ENCODE measurements around the gene NT5C1B.

Gene NT5C1B

DNA sequence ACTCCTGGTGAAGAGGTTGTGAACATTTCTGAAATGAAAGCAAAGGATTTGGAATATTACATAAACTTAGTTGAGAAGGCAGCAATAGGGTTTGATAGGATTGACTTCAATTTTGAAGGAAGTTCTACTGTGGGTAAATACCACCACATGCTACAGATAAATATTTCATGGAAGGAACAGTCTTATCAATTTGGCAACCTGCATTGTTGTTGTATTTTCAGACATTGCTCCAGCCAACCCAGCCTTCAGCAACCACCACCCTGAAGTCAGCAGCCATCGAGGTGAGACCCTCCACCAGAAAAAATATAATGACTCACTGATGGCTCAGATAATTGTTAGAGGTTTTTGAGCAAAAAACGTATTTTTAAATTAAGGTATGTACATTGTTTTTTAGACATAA, 38.9 kb downstream of the NT5C1B start:
- no peak for DNase-seq

GRCh38 chr2:18549083-18549482, 40.3 kb downstream of the NT5C1B start:
- DNase-seq: no peak

DNA sequence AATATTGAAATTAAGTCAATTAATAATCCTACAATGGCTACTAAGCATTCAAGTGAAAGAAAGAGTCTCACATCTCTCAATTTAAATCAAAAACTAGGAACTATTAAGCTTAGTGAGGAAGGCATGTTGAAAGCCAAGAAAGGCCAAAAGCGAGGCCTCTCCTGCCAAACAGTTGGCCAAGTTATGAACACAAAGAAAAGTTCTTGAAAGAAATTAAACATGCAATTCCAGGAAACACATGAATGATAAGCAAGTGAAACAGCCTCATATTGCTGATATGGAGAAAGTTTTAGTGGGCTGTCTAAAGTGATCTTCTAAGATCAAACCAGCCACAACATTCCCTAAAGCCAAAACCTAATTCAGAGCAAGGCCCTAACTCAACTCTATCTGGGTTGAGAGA, 40.7 kb downstream of the NT5C1B start:
- DNase-seq: no peak

DNA sequence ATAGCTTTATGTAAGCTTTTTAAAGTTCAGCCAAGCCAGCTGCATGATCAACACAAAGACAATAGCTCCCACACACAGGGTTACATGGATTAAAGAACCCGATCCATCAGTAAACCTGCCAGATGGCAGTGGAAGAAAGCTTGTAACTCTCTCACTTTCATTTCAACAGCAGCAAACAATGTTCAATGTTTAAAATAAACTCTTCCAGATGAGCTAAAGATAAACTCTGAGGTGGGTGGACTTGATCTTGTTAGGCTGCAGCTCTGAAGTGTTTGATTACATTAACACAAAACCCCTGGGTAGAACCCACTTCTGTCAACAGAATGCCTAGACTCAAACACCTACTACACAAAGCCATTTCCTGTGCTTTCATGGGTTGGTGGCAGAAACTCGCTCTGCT, 42.8 kb downstream of the NT5C1B start:
- DNase-seq: peak in 1 of 2 donors; percentile 2

DNA sequence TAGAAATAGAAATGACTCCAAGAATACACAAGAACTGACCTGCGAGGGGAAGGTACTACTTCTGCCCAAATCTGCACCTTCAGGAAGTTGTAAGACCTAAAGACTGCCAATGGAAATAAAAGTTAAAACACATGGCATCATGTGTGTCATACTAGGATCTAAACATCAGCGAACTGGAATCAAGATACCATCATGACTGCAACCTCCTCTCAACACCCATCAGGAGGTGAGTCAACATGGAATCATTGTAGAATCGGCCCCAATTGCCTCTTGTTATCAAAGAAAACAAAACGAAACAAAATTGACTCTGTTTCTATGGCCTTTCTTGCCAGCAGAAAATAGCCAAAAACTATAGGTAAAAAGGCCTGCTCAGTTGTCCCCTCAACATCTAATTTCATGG, 44.0 kb downstream of the NT5C1B start:
- no peak for DNase-seq

DNA sequence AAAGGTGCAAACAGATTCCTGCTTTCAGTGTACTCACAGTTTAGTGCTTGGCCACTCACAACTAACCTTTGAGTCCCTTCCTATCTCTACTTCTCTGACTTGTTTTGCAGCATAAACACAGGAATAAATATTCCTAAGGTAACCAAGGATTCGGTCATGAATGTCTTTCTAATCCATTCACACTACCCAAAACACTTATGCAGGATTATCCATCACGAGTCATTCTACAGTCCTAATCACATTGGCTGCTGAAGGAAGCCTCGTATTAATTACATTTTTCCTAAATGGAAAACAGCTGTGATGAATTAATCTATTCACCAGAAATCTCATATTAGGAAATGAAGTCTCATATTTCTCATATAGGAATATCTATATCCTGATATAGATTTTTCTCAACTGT, 45.2 kb downstream of the NT5C1B start:
- no peak for DNase-seq

GRCh38 chr2:18540872-18541271, 48.5 kb downstream of the NT5C1B start:
- DNase-seq: no peak

GRCh38 chr2:18536697-18537096, 52.7 kb downstream of the NT5C1B start:
- no peak for DNase-seq

DNA sequence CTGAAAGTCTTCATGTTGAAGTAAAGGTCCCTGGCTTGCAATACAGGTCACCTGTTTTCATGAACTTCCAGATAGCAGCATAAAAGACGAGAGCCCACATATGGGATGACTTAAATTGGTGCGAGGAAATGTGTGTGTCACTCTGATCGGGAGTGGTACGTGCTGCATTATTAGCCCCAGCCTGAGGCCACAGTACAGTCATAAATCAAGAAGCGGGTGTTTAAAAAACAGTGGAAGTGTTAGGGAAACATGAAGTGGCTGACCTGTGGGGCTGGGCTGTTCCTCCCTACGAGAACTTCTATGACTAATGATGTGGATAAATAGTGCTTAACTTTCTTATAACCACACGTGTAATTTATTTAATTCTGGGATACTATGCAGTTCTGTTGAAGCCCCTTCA, 53.3 kb downstream of the NT5C1B start:
- no peak for DNase-seq

DNA sequence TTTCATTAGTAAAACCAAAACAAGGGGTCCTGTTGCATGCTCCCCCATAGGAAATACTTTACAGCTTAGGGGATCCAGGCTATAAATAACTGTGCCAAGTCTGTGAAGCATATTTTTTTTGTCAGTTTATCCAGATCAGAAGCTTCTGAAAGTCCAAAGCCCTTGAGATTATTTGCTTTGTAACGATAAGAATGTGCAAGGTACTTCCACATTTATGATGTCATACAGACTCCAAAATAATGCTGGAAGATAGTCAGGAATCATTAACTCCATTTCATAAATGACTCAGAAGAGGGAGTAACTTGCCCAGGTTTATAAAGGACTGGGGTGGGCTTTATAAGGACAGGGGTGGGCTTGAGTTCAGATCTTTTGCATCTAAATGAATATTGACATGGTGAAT, 58.2 kb downstream of the NT5C1B start:
- DNase-seq: no peak

GRCh38 chr2:18527822-18528221, 61.5 kb downstream of the NT5C1B start:
- no peak for DNase-seq

- no peak for DNase-seq
Observed at GRCh38 chr2:18527326-18527725, 62.0 kb downstream of the NT5C1B start.

- no peak for DNase-seq
Observed at GRCh38 chr2:18526429-18526828, 62.9 kb downstream of the NT5C1B start.

GRCh38 chr2:18525852-18526251, 63.5 kb downstream of the NT5C1B start:
- no peak for DNase-seq

DNA sequence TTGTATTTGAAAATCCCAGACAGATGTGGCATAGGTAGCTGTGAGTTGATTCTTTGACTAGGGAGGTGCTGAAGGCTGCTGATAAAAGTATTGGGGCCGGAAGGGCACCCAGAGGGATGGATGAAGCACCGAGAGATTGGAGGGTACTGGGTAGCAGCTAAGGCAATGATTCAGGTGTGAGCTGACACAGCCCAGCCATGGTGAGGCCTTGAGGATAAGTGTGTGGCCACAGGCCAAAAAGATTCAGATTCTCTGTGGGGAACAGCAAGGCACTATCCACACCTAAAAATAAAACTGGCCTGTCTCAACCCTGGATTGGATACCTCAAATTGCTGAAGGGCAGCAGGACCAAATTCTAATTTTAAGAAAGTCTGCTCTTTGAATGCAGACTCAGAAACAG, 64.1 kb downstream of the NT5C1B start:
- no peak for DNase-seq

- DNase-seq: no peak
Observed at GRCh38 chr2:18522484-18523146, 66.8 kb downstream of the NT5C1B start.

DNA sequence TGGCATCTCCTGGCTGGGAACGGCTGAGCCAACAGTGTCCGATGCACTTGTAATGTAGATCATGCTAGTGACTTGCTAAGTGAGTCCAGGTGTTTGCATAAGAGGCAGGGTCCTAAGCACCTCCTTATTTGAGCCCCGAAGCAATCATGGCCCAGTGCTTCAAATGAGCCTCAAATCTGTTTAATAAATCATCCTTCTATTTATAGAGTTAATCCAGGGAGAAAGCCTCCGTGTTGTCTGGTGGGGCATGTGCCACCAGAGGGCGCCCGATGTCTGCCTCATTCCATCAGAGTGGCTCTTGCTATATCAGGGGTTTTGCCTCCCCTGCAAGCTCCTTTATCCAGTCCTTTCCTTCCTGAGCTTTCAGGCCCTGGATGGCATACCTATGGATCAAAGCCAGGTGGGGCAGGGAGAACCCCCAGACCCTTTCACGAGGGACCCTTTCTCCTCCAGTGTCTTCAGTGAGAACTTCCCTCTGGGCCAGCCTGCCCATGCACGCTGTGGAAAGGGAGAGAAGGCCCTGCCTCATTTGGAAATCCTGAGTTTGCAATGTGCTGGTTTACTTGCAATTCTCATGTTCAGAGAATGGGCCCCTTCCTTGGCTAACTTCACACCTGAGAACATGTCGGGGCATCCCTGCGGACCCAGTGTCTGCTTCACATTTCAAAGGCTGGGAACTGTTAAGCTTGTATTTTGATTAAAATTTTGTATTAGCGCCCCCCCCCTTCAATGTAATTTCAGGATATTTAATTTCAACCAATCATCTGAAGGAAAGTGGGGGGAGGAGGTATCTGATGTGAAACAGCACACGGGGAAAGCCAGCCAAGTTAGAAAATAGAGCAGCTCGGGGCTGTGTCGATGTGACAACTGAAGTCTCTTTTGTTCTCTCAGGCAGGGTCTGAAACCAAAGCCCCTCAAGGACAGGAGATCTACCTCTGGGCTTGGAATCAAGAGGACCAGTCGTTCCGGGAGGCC, 68.6 kb downstream of the NT5C1B start:
- DNase-seq: peak; percentile 51 to 68

- DNase-seq: no peak
Observed at GRCh38 chr2:18519914-18520450, 69.4 kb downstream of the NT5C1B start.

DNA sequence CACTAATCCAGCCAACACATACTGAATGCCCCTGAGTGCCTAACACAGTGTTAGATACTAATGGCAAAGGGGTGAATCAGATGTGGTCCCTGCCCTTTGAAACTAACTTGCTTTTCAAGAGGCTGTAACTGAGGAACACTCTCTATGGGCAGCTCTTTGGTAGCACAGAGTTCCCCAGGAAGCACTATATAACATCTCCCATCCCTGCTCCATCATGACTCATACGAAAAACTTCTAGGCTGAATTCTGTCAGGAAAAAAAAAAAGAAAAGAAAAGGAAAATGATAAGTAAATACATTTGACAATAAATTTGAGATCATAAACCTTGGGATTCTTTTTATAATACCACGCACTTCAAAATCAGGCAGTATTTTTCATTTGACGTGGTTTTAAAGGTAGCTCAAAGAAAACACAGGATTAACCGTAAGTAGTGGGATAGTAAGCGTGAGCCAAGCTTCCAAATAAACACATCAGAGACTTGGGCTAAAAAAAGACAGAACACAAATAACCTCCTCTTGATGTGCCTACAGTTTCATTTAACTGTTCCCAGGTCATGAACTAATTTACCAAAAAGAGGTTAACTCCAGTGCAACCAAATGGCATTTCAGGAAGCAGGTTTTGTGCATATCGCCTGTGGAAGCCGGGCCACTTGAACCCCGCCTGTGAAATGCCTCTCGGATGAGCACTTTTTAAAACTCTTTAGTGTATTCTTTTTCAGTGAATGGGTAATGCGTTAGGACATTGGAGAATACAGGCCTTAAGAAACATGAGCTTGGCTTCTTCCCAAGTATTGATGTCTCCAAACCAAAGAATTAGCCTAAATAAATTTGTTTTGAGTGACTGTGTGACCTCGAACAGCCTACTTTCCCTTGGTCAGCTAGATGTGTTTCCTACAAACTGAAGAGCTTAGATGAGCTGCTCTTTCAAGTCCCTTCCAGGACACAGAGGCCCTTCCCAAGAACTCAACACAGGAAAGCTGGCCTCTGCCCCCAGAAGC, 71.0 kb downstream of the NT5C1B start:
- no peak for DNase-seq

DNA sequence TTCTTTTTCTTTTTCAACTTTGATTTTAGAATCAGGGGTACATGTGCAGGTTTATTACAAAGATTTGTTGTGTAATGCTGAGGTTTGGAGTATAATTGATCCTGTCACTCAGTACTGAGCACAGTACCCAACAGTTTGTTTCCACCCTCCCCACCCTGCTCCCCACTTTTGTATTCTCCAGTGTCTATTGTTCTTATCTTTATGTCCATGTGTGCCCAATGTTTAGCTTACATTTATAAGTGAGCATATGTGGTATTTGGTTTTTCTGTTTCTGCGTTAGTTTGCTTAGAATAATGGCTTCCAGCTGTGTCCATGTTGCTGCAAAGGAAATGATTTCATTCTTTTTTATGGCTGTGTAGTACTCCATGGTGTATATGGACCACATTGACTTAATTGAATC, 72.0 kb downstream of the NT5C1B start:
- no peak for DNase-seq

- DNase-seq: no peak
Observed at GRCh38 chr2:18516112-18516511, 73.3 kb downstream of the NT5C1B start.
